GM12801 (cell line): ENCODE measurements around the gene BLM.

ENCODE experiments used
- TF ChIP-seq, protein P1 (sequence below): IDR thresholded peaks from one replicate; pipeline ENCODE4 v1.5.1; 2011; ENCODE audit warnings: control low read depth; ENCODE audit not compliant: insufficient read length; ENCODE audit errors: extremely low read depth

BLM gene

DNA sequence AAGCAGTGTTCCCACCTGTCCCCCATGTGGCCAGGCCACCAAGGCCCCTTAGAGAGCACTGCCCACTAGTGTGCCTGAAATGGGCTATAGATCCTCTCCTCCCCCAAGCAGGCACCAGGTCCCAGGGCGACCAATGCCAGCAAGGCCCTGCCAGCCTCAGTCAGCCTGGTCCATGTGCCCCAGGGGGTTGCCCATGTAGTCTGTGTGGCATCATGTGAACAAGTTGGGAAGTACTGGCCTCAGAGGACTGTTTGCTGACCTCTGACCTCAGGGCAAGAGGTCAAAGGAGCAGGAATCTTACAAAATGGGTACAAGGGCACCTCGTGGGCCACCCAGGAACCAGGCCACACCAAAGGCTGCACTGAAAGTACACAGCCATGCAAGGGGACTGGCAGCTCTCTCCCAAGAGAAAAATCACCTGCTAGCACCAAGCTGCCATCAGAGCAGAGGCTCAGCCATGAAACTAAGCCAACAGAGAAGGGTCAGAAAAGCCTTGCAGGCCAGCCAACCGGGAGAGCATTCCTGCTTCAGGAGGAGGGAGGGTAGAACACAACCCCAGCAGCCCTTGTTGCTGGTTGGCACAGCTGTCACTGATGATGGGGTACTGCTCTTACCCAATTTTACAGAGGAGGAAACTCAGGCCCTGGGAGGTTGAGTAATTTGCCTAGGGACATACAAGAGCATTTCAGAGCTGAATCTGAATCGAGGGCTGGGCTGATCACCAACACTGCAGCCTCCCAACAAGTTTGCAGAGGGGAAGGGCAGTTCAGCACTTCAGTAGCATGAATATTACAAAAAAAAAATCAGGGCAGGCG is 146.0 kb downstream of the BLM start:
- TF ChIP-seq, protein P1, sequence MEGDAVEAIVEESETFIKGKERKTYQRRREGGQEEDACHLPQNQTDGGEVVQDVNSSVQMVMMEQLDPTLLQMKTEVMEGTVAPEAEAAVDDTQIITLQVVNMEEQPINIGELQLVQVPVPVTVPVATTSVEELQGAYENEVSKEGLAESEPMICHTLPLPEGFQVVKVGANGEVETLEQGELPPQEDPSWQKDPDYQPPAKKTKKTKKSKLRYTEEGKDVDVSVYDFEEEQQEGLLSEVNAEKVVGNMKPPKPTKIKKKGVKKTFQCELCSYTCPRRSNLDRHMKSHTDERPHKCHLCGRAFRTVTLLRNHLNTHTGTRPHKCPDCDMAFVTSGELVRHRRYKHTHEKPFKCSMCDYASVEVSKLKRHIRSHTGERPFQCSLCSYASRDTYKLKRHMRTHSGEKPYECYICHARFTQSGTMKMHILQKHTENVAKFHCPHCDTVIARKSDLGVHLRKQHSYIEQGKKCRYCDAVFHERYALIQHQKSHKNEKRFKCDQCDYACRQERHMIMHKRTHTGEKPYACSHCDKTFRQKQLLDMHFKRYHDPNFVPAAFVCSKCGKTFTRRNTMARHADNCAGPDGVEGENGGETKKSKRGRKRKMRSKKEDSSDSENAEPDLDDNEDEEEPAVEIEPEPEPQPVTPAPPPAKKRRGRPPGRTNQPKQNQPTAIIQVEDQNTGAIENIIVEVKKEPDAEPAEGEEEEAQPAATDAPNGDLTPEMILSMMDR: no peak

- TF ChIP-seq, protein P1: no peak
These were observed 146.8 kb downstream of the BLM start for GRCh38 chr15:90863987-90864386.

GRCh38 chr15:90864507-90864906 is 147.4 kb downstream of the BLM start:
- TF ChIP-seq, protein P1: no peak

DNA sequence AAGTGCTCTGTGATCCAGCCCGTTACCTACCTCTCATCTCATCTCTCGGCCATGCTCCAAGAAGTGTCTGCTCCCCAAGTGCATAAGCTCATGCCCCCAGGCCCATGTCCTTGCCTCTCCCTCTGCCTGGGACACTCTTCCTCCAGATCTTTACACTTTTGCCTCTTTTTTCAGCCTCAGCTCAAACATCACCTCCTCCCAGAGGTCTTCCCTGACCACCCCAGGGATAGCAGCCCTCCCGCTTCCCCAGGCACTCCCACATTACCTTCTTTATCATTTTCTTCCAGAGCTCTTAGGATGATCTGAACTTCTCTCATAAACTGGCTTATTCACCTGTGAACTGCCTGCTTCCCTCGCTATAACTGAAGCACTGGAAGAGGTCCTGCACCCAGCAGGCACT is 148.6 kb downstream of the BLM start:
- TF ChIP-seq, protein P1: no peak
